Endothelial cell (in vitro differentiated cells): Measurements from ENCODE around the gene TACR2. TPM values are rescaled to one million over a fixed set of nuclear protein-coding genes. Genes with fewer than 3 reads are reported as not detected.

Source experiments
- DNase-seq: peaks from one replicate; pipeline ENCODE4 v3.0.0; 2021; ENCODE audit warnings: low spot score
- H3K27ac Mint-ChIP-seq: one replicate; pipeline ENCODE4 v1.8.0; 2021; ENCODE audit warnings: mixed read lengths, inconsistent platforms; ENCODE audit not compliant: unreplicated experiment
- H3K27me3 Mint-ChIP-seq: one replicate; pipeline ENCODE4 v1.8.0; 2021; ENCODE audit warnings: mild to moderate bottlenecking, moderate library complexity, mixed read lengths, inconsistent platforms; ENCODE audit not compliant: unreplicated experiment
- H3K36me3 Mint-ChIP-seq: one replicate; pipeline ENCODE4 v1.8.0; 2021; ENCODE audit warnings: mild to moderate bottlenecking, low read depth, mixed read lengths, inconsistent platforms; ENCODE audit not compliant: unreplicated experiment
- H3K4me1 Mint-ChIP-seq: one replicate; pipeline ENCODE4 v1.8.0; 2021; ENCODE audit warnings: mild to moderate bottlenecking, mixed read lengths, inconsistent platforms; ENCODE audit not compliant: unreplicated experiment
- H3K4me3 Mint-ChIP-seq: one replicate; pipeline ENCODE4 v1.8.0; 2021; ENCODE audit warnings: mild to moderate bottlenecking, mixed read lengths, inconsistent platforms; ENCODE audit not compliant: unreplicated experiment
- H3K9me3 Mint-ChIP-seq: one replicate; pipeline ENCODE4 v1.8.0; 2021; ENCODE audit warnings: mixed read lengths, inconsistent platforms; ENCODE audit not compliant: unreplicated experiment
- CTCF ChIP-seq: fragments of 200-600 bp; sonication (generic); IDR thresholded peaks from one replicate; pipeline ENCODE4 v1.5.0; 2021; ENCODE audit warnings: antibody characterized with exemption; ENCODE audit not compliant: unreplicated experiment
- total RNA-seq: library from RNA; stranded (reverse); fragmentation: NEBNext Ultra II Directional; extraction: Animal tissue kit (Norgen Biotek cat#: 25700); gene quantifications from one replicate; pipeline ENCODE4 v1.2.1, GENCODE V29; 2021; ENCODE audit not compliant: unreplicated experiment

Gene TACR2
- total RNA-seq, 1 donor from 2014 or later, result not detected

- no peak overlapping the region for H3K27ac Mint-ChIP-seq
- no peak overlapping the region for H3K4me3 Mint-ChIP-seq
- H3K27me3 Mint-ChIP-seq, result peaks cover 7% of the 10 kb centered on the region
- H3K36me3 Mint-ChIP-seq, result no peaks in the 10 kb centered on the region
- TF ChIP-seq CTCF, result no peak
- DNase-seq, result no peak
- no peaks in the 10 kb centered on the region for H3K9me3 Mint-ChIP-seq
- peaks cover 15% of the 10 kb centered on the region for H3K4me1 Mint-ChIP-seq
Observed at GRCh38 chr10:69419744-69420126, 3.0 kb upstream of the TACR2 start.

GRCh38 chr10:69419096-69419743 is 2.5 kb upstream of the TACR2 start:
- TF ChIP-seq CTCF, result no peak
- no peaks in the 10 kb centered on the region for H3K36me3 Mint-ChIP-seq
- peaks cover 7% of the 10 kb centered on the region for H3K27me3 Mint-ChIP-seq
- no peak overlapping the region for H3K27ac Mint-ChIP-seq
- no peak for DNase-seq
- no peak overlapping the region for H3K4me3 Mint-ChIP-seq
- H3K9me3 Mint-ChIP-seq, result no peaks in the 10 kb centered on the region
- peaks cover 13% of the 10 kb centered on the region for H3K4me1 Mint-ChIP-seq

- H3K4me1 Mint-ChIP-seq, result peaks cover 6% of the 10 kb centered on the region
- no peak for TF ChIP-seq CTCF
- H3K36me3 Mint-ChIP-seq, result no peaks in the 10 kb centered on the region
- H3K4me3 Mint-ChIP-seq, result no peak overlapping the region
- peaks cover 7% of the 10 kb centered on the region for H3K27me3 Mint-ChIP-seq
- H3K9me3 Mint-ChIP-seq, result no peaks in the 10 kb centered on the region
- DNase-seq, result no peak
- no peak overlapping the region for H3K27ac Mint-ChIP-seq
Observed at GRCh38 chr10:69418052-69418752, 1.5 kb upstream of the TACR2 start.

GRCh38 chr10:69417542-69417941 is 824 bp upstream of the TACR2 start:
- H3K4me1 Mint-ChIP-seq, result peaks cover 3% of the 10 kb centered on the region
- no peak overlapping the region for H3K4me3 Mint-ChIP-seq
- H3K27ac Mint-ChIP-seq, result no peak overlapping the region
- no peaks in the 10 kb centered on the region for H3K9me3 Mint-ChIP-seq
- TF ChIP-seq CTCF, result no peak
- H3K36me3 Mint-ChIP-seq, result no peaks in the 10 kb centered on the region
- H3K27me3 Mint-ChIP-seq, result peaks cover 5% of the 10 kb centered on the region
- DNase-seq, result no peak

GRCh38 chr10:69415951-69416350 is 767 bp downstream of the TACR2 start:
- H3K9me3 Mint-ChIP-seq, result no peaks in the 10 kb centered on the region
- no peak for DNase-seq
- peaks cover 7% of the 10 kb centered on the region for H3K27me3 Mint-ChIP-seq
- H3K4me1 Mint-ChIP-seq, result peaks cover 3% of the 10 kb centered on the region
- no peak overlapping the region for H3K4me3 Mint-ChIP-seq
- no peak overlapping the region for H3K27ac Mint-ChIP-seq
- H3K36me3 Mint-ChIP-seq, result no peaks in the 10 kb centered on the region
- no peak for TF ChIP-seq CTCF
